Ovary (tissue), 3 donors: ENCODE data around the gene FAM9C.
"Not testable (repeated sequence)": the region's sequence is repeated elsewhere in the genome, so short reads cannot be mapped to it uniquely, and the experiment has no call there.

ENCODE experiments used
- POLR2A ChIP-seq: fragments of 450-650 bp; IDR thresholded peaks from one replicate; pipeline ENCODE4 v1.6.1; 2017; ENCODE audit warnings: antibody characterized with exemption, mild to moderate bottlenecking, moderate library complexity
- TF ChIP-seq, protein P1 (sequence below), 3 donors: fragments of 450-650 bp in 2 of 3; fragments of 200-600 bp in 1 of 3; IDR thresholded peaks; one replicate each; pipeline versions ENCODE4 v1.5.1 to v1.8.0; 2016 to 2022; ENCODE audit warnings: antibody characterized with exemption in 3 of 3, mild to moderate bottlenecking in 1 of 3
- donor health status: DM: no; HTN: no; CAD: no.

DNA sequence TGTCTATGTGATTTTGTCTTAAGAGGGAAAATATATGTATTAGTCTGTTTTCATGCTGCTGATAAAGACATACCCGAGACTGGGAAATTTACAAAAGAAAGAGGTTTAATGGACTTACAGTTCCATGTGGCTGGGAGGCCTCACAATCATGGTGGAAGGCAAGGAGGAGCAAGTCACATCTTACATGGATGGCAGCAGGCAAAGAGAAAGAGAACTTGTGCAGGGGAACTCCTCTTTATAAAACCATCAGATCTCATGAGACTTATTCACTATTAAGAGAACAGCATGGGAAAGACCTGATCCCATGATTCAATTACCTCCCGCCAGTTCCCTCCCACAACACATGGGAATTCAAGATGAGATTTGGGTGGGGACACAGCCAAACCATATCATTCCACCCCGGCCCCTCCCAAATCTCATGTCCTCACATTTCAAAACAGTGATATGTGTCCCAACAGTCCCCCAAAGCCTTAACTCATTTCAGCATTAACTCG lies 16.8 kb upstream of the FAM9C start:
- not testable (repeated sequence) for TF ChIP-seq POLR2A
- TF ChIP-seq, protein P1, sequence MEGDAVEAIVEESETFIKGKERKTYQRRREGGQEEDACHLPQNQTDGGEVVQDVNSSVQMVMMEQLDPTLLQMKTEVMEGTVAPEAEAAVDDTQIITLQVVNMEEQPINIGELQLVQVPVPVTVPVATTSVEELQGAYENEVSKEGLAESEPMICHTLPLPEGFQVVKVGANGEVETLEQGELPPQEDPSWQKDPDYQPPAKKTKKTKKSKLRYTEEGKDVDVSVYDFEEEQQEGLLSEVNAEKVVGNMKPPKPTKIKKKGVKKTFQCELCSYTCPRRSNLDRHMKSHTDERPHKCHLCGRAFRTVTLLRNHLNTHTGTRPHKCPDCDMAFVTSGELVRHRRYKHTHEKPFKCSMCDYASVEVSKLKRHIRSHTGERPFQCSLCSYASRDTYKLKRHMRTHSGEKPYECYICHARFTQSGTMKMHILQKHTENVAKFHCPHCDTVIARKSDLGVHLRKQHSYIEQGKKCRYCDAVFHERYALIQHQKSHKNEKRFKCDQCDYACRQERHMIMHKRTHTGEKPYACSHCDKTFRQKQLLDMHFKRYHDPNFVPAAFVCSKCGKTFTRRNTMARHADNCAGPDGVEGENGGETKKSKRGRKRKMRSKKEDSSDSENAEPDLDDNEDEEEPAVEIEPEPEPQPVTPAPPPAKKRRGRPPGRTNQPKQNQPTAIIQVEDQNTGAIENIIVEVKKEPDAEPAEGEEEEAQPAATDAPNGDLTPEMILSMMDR (IDR thresholded peaks at IDR 0.05) = not testable (repeated sequence)
